IMR-90 (cell line): ENCODE measurements around the gene SARS2. TPM values are rescaled to one million over a fixed set of nuclear protein-coding genes. Genes with fewer than 3 reads are reported as not detected.

Experiments
- ATAC-seq: fragments of 200-7000 bp; cut with Tn5 transposase; 2 replicates; pipeline ENCODE4 v1.9.1; 2020; ENCODE audit warnings: low read depth, mild to moderate bottlenecking, moderate library complexity
- BruUV-seq: library from RNA; stranded (reverse); fragments of 400-500 nt; replicated peaks from 2 replicates; lab custom pipeline; 2021; lab: Mats Ljungman, UMichigan
- CTCF ChIA-PET: fragments of 300-600 bp; formaldehyde crosslinking; extraction: SDS; loops from one replicate; lab custom pipeline; 2021; ENCODE audit warnings: antibody characterized with exemption; lab: Yijun Ruan, JAX
- POLR2A ChIA-PET: fragments of 300-600 bp; sonication (Branson Sonifier 250); formaldehyde crosslinking; loops from one replicate; lab custom pipeline; 2022; ENCODE audit warnings: antibody characterized with exemption; ENCODE audit not compliant: unreplicated experiment; lab: Charles Lee
- DNase-seq: peaks from one replicate; pipeline ENCODE4 v3.0.0; 2013
- H2AFZ ChIP-seq: replicated peaks from 2 replicates; pipeline ENCODE3; 2013; ENCODE audit warnings: low read length, mild to moderate bottlenecking; ENCODE audit not compliant: poor library complexity
- H2AK5ac ChIP-seq: 2 replicates; pipeline ENCODE4 v1.6.1; 2013; ENCODE audit warnings: low read depth, low read length, inconsistent platforms
- H2AK9ac ChIP-seq: replicated peaks from 2 replicates; pipeline ENCODE3; 2013; ENCODE audit warnings: mild to moderate bottlenecking, low read depth, low read length, moderate library complexity; ENCODE audit not compliant: poor library complexity
- H2BK120ac ChIP-seq: 2 replicates; pipeline ENCODE4 v1.6.1; 2013; ENCODE audit warnings: low read depth, low read length, inconsistent platforms
- H2BK15ac ChIP-seq: 3 replicates; pipeline ENCODE4 v1.6.1; 2013; ENCODE audit warnings: low read depth, low read length, inconsistent platforms
- H2BK20ac ChIP-seq: 2 replicates; pipeline ENCODE4 v1.6.1; 2013; ENCODE audit warnings: low read depth, mild to moderate bottlenecking, inconsistent platforms, low read length, moderate library complexity
- H2BK5ac ChIP-seq: 2 replicates; pipeline ENCODE4 v1.6.1; 2013; ENCODE audit warnings: mild to moderate bottlenecking, low read depth, low read length, inconsistent platforms; ENCODE audit not compliant: poor library complexity, severe bottlenecking
- H3K14ac ChIP-seq: replicated peaks from 2 replicates; pipeline ENCODE4 v1.6.1; 2013; ENCODE audit warnings: low read depth, low read length, inconsistent platforms
- H3K18ac ChIP-seq: 2 replicates; pipeline ENCODE4 v1.6.1; 2013; ENCODE audit warnings: low read depth, low read length, control low read depth
- H3K23ac ChIP-seq: 2 replicates; pipeline ENCODE4 v1.6.1; 2013; ENCODE audit warnings: low read depth, low read length, inconsistent platforms
- H3K27ac ChIP-seq: 2 replicates; pipeline ENCODE4 v1.5.1; 2013; ENCODE audit warnings: mild to moderate bottlenecking, control low read depth, low read length; ENCODE audit not compliant: insufficient read depth
- H3K27me3 ChIP-seq: 2 replicates; pipeline ENCODE4 v1.6.1; 2013; ENCODE audit warnings: low read length; ENCODE audit not compliant: control insufficient read depth, insufficient read depth
- H3K36me3 ChIP-seq: 2 replicates; pipeline ENCODE4 v1.6.1; 2013; ENCODE audit warnings: low read length, mixed read lengths; ENCODE audit not compliant: control insufficient read depth, insufficient read depth
- H3K4ac ChIP-seq: 2 replicates; pipeline ENCODE4 v1.6.1; 2013; ENCODE audit warnings: low read depth, low read length, inconsistent platforms
- H3K4me1 ChIP-seq: 2 replicates; pipeline ENCODE4 v1.6.1; 2013; ENCODE audit warnings: low read length, mixed read lengths; ENCODE audit not compliant: control insufficient read depth, insufficient read depth
- H3K4me2 ChIP-seq: 2 replicates; pipeline ENCODE4 v1.6.1; 2013; ENCODE audit warnings: low read depth, mild to moderate bottlenecking, control low read depth, low read length, moderate library complexity
- H3K4me3 ChIP-seq: 2 replicates; pipeline ENCODE4 v1.5.1; 2013; ENCODE audit warnings: low read depth, mild to moderate bottlenecking, control low read depth, low read length, moderate library complexity; ENCODE audit not compliant: insufficient read depth
- H3K56ac ChIP-seq: 2 replicates; pipeline ENCODE4 v1.6.1; 2013; ENCODE audit warnings: low read length, inconsistent platforms; ENCODE audit not compliant: insufficient read depth; ENCODE audit errors: extremely low read depth
- H3K79me1 ChIP-seq, 2 experiments: 2 replicates each; pipeline ENCODE4 v1.6.1; 2013; ENCODE audit warnings: low read length in 2 of 2, inconsistent platforms in 1 of 2, low read depth in 1 of 2
- H3K9ac ChIP-seq: 2 replicates; pipeline ENCODE4 v1.6.1; 2013; ENCODE audit warnings: low read depth, low read length, control low read depth
- H3K9me1 ChIP-seq: 2 replicates; pipeline ENCODE4 v1.6.1; 2013; ENCODE audit warnings: low read length, inconsistent platforms; ENCODE audit not compliant: insufficient read depth
- H3K9me3 ChIP-seq: 2 replicates; pipeline ENCODE4 v1.6.1; 2013; ENCODE audit warnings: low read length; ENCODE audit not compliant: control insufficient read depth, insufficient read depth
- H4K20me1 ChIP-seq: 2 replicates; pipeline ENCODE4 v1.6.1; 2013; ENCODE audit warnings: low read length, inconsistent platforms; ENCODE audit not compliant: insufficient read depth
- H4K5ac ChIP-seq: 2 replicates; pipeline ENCODE4 v1.6.1; 2013; ENCODE audit warnings: mild to moderate bottlenecking, low read depth, low read length, control low read depth
- H4K8ac ChIP-seq, 2 experiments: 2 replicates each; pipeline ENCODE4 v1.6.1; 2013; ENCODE audit warnings: low read depth in 2 of 2, low read length in 2 of 2, control low read depth in 1 of 2, inconsistent platforms in 1 of 2
- H4K91ac ChIP-seq: 2 replicates; pipeline ENCODE4 v1.6.1; 2013; ENCODE audit warnings: low read depth, low read length, inconsistent platforms; ENCODE audit not compliant: insufficient read depth
- MAFK ChIP-seq: IDR thresholded peaks from 2 replicates; pipeline ENCODE4 v1.6.1; 2012; ENCODE audit warnings: low read depth, low read length, improper control_type of control experiment
- MAZ ChIP-seq: IDR thresholded peaks from 2 replicates; pipeline ENCODE4 v1.6.1; 2012; ENCODE audit warnings: low read depth, mild to moderate bottlenecking, low read length, improper control_type of control experiment, moderate library complexity, borderline replicate concordance
- MXI1 ChIP-seq: IDR thresholded peaks from 2 replicates; pipeline ENCODE4 v1.6.1; 2012; ENCODE audit warnings: low read depth, mild to moderate bottlenecking, low read length, moderate library complexity, borderline replicate concordance
- SMC3 ChIP-seq: fragments of 150-350 bp; IDR thresholded peaks from 2 replicates; pipeline ENCODE4 v1.6.1; 2016; ENCODE audit warnings: low read depth, mild to moderate bottlenecking, antibody characterized with exemption, low read length, moderate library complexity
- WGBS, 2 experiments: methylation state at CpG; one replicate each; pipeline versions ENCODE4 v1.1.5 to v1.1.7; 2013; ENCODE audit warnings: missing lambda C conversion rate in 2 of 2; ENCODE audit not compliant: insufficient read length in 1 of 2; ENCODE audit errors: extremely low coverage in 2 of 2; 5-methylcytosine and 5-hydroxymethylcytosine counted together
- dilution Hi-C: fragments of 300-500 bp; cut with HindIII; formaldehyde crosslinking; loops from one replicate; pipeline ENCODE4 v1.14.3; 2018; ENCODE audit warnings: low sequenced_read_pairs; ENCODE audit not compliant: unreplicated experiment
- in situ Hi-C: fragments of 300-500 bp; cut with MboI; formaldehyde crosslinking; loops from 3 replicates; pipeline ENCODE4 v1.14.3; 2019; ENCODE audit warnings: low sequenced_read_pairs, inconsistent platforms, mixed read lengths
- intact Hi-C: fragments of 100-400 bp; cut with micrococcal nuclease; formaldehyde crosslinking; loops from 2 replicates; pipeline ENCODE4 v1.10.0; 2022
- polyA plus RNA-seq, 3 experiments: library from polyadenylated mRNA; depleted of rRNA; stranded (reverse); fragments of >200 nt; gene quantifications; 2 replicates each; pipeline ENCODE4 v1.2.3, GENCODE V29; 2012; ENCODE audit warnings: low replicate concordance in 1 of 3
- total RNA-seq: library from RNA; depleted of rRNA; stranded (reverse); fragments of >200 nt; gene quantifications from 2 replicates; pipeline ENCODE4 v1.2.3, GENCODE V29; 2012
- TF ChIP-seq, protein P1 (sequence below): conservative IDR thresholded peaks from 2 replicates; pipeline ENCODE4 v1.5.1; 2012; ENCODE audit warnings: mild to moderate bottlenecking, low read depth, low read length, improper control_type of control experiment

SARS2 gene
- total and polyA plus RNA-seq, 2 of the 4 experiments (the other 2 are of a cell fraction), result 10.8 to 33.4 TPM

DNA sequence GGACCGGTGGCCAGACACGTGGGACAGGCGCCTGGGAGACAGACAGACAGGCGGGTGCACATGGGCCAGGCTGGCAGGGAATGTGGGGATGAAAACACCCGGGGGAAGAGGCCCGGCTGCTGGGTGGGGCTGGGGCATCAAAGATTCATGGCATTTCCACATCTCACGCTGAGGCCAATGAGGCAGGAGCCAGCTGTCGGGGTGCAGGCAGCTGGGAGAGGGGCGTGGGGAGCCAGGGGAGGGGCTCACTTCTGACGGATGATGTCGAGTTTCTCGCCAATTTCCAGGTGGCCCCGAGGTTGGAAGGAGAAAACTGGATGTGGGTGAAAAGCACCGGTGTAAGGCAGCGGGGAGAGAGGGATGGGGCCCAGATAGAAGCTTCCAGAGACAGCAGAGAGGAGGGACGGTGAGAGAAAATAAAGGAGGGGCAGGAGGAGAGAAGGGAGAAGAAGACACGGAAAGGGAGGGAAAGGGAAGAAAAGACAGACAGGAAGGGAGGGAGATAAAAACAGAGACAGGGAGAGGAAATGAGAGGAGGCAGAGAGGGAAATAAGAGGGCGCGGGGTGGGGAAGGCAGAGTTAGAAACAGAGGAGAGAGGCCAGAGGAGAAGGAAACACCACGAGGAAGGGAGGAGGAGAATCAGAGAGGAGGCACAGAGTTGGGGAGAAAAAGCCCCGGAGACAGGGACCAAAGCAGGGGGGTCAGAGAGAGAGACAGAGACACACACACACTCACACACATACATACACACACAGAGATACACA lies 10.5 kb downstream of the SARS2 start (continued):
- TF ChIP-seq, protein P1, sequence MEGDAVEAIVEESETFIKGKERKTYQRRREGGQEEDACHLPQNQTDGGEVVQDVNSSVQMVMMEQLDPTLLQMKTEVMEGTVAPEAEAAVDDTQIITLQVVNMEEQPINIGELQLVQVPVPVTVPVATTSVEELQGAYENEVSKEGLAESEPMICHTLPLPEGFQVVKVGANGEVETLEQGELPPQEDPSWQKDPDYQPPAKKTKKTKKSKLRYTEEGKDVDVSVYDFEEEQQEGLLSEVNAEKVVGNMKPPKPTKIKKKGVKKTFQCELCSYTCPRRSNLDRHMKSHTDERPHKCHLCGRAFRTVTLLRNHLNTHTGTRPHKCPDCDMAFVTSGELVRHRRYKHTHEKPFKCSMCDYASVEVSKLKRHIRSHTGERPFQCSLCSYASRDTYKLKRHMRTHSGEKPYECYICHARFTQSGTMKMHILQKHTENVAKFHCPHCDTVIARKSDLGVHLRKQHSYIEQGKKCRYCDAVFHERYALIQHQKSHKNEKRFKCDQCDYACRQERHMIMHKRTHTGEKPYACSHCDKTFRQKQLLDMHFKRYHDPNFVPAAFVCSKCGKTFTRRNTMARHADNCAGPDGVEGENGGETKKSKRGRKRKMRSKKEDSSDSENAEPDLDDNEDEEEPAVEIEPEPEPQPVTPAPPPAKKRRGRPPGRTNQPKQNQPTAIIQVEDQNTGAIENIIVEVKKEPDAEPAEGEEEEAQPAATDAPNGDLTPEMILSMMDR, result no peak

DNA sequence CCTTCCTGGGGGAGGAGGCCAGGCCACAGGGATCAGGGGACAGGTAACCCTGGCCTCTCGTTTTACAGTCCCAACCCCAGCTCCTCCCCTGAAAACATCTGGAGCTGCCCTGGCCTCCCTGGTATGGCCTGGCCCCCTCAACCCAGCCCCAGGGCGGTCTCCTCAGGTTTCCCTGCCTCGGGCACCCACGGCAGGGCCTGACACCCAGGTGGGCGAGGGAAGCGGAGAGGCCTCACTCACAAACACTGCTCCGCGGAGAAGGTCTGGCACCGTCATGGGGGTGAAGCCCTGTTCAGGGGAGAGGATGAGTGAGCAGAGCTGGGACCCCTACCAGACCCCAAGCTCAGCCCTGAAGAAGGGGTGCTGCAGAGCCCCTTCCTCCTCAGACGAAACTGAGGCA lies 12.0 kb downstream of the SARS2 start:
- no peak overlapping the region for H3K9ac ChIP-seq
- H3K56ac ChIP-seq, result no peak overlapping the region
- no CpG with 5 or more reads among the region's 10 CpGs for WGBS, 2 experiments
- BruUV-seq, result no TSS peak
- POLR2A ChIA-PET, result no interaction called here
- H3K4me3 ChIP-seq, result no peak overlapping the region
- H2BK20ac ChIP-seq, result no peak overlapping the region
- H3K4me2 ChIP-seq, result no peak overlapping the region
- H2BK5ac ChIP-seq, result no peak overlapping the region
- H3K79me1 ChIP-seq, result no peaks in the 10 kb centered on the region
- TF ChIP-seq SMC3 (no peak), MAFK (no peak), MXI1 (no peak), MAZ (no peak)
- H3K4me1 ChIP-seq, result no peaks in the 10 kb centered on the region
- H3K14ac ChIP-seq, result no peak overlapping the region
- no peaks in the 10 kb centered on the region; the same call in 1 of the 2 replicates for H4K20me1 ChIP-seq
- peaks cover 8% of the 10 kb centered on the region for H3K36me3 ChIP-seq
- no peak overlapping the region for H3K18ac ChIP-seq
- no peaks in the 10 kb centered on the region for H3K9me1 ChIP-seq
- intact Hi-C loops, result no loop called here
- H3K9me3 ChIP-seq, result no peaks in the 10 kb centered on the region
- no peak overlapping the region for H2AK9ac ChIP-seq
- no peak overlapping the region for H3K4ac ChIP-seq
- H3K27me3 ChIP-seq, result no peaks in the 10 kb centered on the region
- no peak overlapping the region for H2AK5ac ChIP-seq
- CTCF ChIA-PET, result no interaction called here
- no peak overlapping the region for H4K5ac ChIP-seq
- in situ Hi-C loops, result loop anchor here (25.0 kb wide), 1 partner anchor 181 kb away; the partner anchor contains the start of gene CAPN12
- H3K23ac ChIP-seq, result no peak overlapping the region
- dilution Hi-C loops, result no loop called here
- no peak overlapping the region for H4K91ac ChIP-seq
- no peak overlapping the region for H4K8ac ChIP-seq
- no peak for ATAC-seq
- H3K27ac ChIP-seq, result no peak overlapping the region
- H2AFZ ChIP-seq, result no peak overlapping the region
- no peak for DNase-seq
- H2BK15ac ChIP-seq, result no peak overlapping the region
- H2BK120ac ChIP-seq, result no peak overlapping the region
